T-helper 2 cell treated with Interferon-gamma antibody and Interleukin-4, amounts not matched to agents 5 μg/mL and 100 μg/mL, for 36 hours (primary cell): ENCODE measurements around the gene COQ6.
"Not testable (repeated sequence)": the region's sequence is repeated elsewhere in the genome, so short reads cannot be mapped to it uniquely, and the experiment has no call there.

Experiments
- DNase-seq: peaks from one replicate; pipeline ENCODE4 v3.0.0; 2021; ENCODE audit warnings: low spot score
- H3K27ac Mint-ChIP-seq: one replicate; pipeline ENCODE4 v1.8.0; 2021; ENCODE audit warnings: mild to moderate bottlenecking, mixed read lengths
- H3K27me3 Mint-ChIP-seq: one replicate; pipeline ENCODE4 v1.8.0; 2021; ENCODE audit warnings: low read depth, mixed read lengths
- H3K36me3 Mint-ChIP-seq: one replicate; pipeline ENCODE4 v1.8.0; 2021; ENCODE audit warnings: low read depth, mixed read lengths
- H3K4me1 Mint-ChIP-seq: one replicate; pipeline ENCODE4 v1.8.0; 2021; ENCODE audit warnings: low read depth, mixed read lengths
- H3K4me3 Mint-ChIP-seq: one replicate; pipeline ENCODE4 v1.8.0; 2022; ENCODE audit warnings: mild to moderate bottlenecking, moderate library complexity, mixed read lengths
- H3K9me3 Mint-ChIP-seq: one replicate; pipeline ENCODE4 v1.8.0; 2021; ENCODE audit warnings: mixed read lengths

Gene COQ6

GRCh38 chr14:73949752-73950734, at the start of gene COQ6, which contains the start of gene FAM161B:
TSS of gene COQ6 (plus strand) at chr14:73950302. CDS start at chr14:73950333, 31 bp downstream.
TSS of gene FAM161B (minus strand) at chr14:73950094. CDS start at chr14:73950026, 68 bp downstream.
- Mint-ChIP-seq H3K27me3 (no peaks in the 10 kb centered on the region), H3K27ac (peak within 1 kb of the TSS; percentile 95), H3K4me1 (peaks cover 14% of the 10 kb centered on the region), H3K4me3 (peak within 1 kb of the TSS; percentile 99), H3K36me3 (peaks cover 3% of the 10 kb centered on the region), H3K9me3 (no peaks in the 10 kb centered on the region)
- DNase-seq: peak; percentile 94

GRCh38 chr14:73903028-73903427, 47.1 kb upstream of the COQ6 start:
- H3K4me3 Mint-ChIP-seq: no peak overlapping the region
- no peak overlapping the region for H3K27ac Mint-ChIP-seq
- peaks cover 41% of the 10 kb centered on the region for H3K36me3 Mint-ChIP-seq
- no peak for DNase-seq
- no peaks in the 10 kb centered on the region for H3K27me3 Mint-ChIP-seq
- no peaks in the 10 kb centered on the region for H3K4me1 Mint-ChIP-seq
- no peaks in the 10 kb centered on the region for H3K9me3 Mint-ChIP-seq

- peaks cover 1% of the 10 kb centered on the region for H3K4me1 Mint-ChIP-seq
- H3K27me3 Mint-ChIP-seq: no peaks in the 10 kb centered on the region
- peaks cover 67% of the 10 kb centered on the region for H3K36me3 Mint-ChIP-seq
- H3K27ac Mint-ChIP-seq: no peak overlapping the region
- no peak overlapping the region for H3K4me3 Mint-ChIP-seq
- DNase-seq: no peak
- H3K9me3 Mint-ChIP-seq: peaks cover 4% of the 10 kb centered on the region
Observed at GRCh38 chr14:73909681-73910080, 40.4 kb upstream of the COQ6 start.

- Mint-ChIP-seq H3K4me1 (peaks cover 4% of the 10 kb centered on the region), H3K36me3 (peaks cover 59% of the 10 kb centered on the region), H3K27me3 (no peaks in the 10 kb centered on the region), H3K27ac (no peak overlapping the region), H3K4me3 (no peak overlapping the region), H3K9me3 (peaks cover 4% of the 10 kb centered on the region)
- no peak for DNase-seq
Observed at GRCh38 chr14:73913256-73913655, 36.8 kb upstream of the COQ6 start.

- no peak for DNase-seq
- Mint-ChIP-seq H3K27me3 (no peaks in the 10 kb centered on the region), H3K27ac (no peak overlapping the region), H3K4me3 (no peak overlapping the region), H3K9me3 (peaks cover 4% of the 10 kb centered on the region), H3K4me1 (peaks cover 4% of the 10 kb centered on the region), H3K36me3 (peaks cover 52% of the 10 kb centered on the region)
Observed at GRCh38 chr14:73916324-73916723, 33.8 kb upstream of the COQ6 start.

GRCh38 chr14:73919457-73919856, 30.6 kb upstream of the COQ6 start:
- not testable (repeated sequence) for H3K4me3 Mint-ChIP-seq, DNase-seq, H3K27me3 Mint-ChIP-seq, H3K27ac Mint-ChIP-seq, H3K4me1 Mint-ChIP-seq, H3K9me3 Mint-ChIP-seq
- H3K36me3 Mint-ChIP-seq: peaks cover 45% of the 10 kb centered on the region

- DNase-seq: no peak
- H3K9me3 Mint-ChIP-seq: no peaks in the 10 kb centered on the region
- no peak overlapping the region for H3K4me3 Mint-ChIP-seq
- H3K27me3 Mint-ChIP-seq: no peaks in the 10 kb centered on the region
- no peak overlapping the region for H3K27ac Mint-ChIP-seq
- H3K36me3 Mint-ChIP-seq: peaks cover 57% of the 10 kb centered on the region
- no peaks in the 10 kb centered on the region for H3K4me1 Mint-ChIP-seq
Observed at GRCh38 chr14:73924337-73924736, 25.8 kb upstream of the COQ6 start.

- no peak overlapping the region for H3K27ac Mint-ChIP-seq
- H3K9me3 Mint-ChIP-seq: no peaks in the 10 kb centered on the region
- DNase-seq: no peak
- H3K27me3 Mint-ChIP-seq: no peaks in the 10 kb centered on the region
- no peak overlapping the region for H3K4me3 Mint-ChIP-seq
- H3K4me1 Mint-ChIP-seq: no peaks in the 10 kb centered on the region
- H3K36me3 Mint-ChIP-seq: peaks cover 24% of the 10 kb centered on the region
Observed at GRCh38 chr14:73935666-73936065, 14.4 kb upstream of the COQ6 start.

- no peak for DNase-seq
- Mint-ChIP-seq H3K4me1 (no peaks in the 10 kb centered on the region), H3K27me3 (no peaks in the 10 kb centered on the region), H3K36me3 (peaks cover 17% of the 10 kb centered on the region), H3K9me3 (no peaks in the 10 kb centered on the region), H3K27ac (no peak overlapping the region), H3K4me3 (no peak overlapping the region)
Observed at GRCh38 chr14:73936548-73936947, 13.6 kb upstream of the COQ6 start.

- no peak overlapping the region for H3K27ac Mint-ChIP-seq
- no peaks in the 10 kb centered on the region for H3K27me3 Mint-ChIP-seq
- H3K4me3 Mint-ChIP-seq: no peak overlapping the region
- DNase-seq: no peak
- no peaks in the 10 kb centered on the region for H3K4me1 Mint-ChIP-seq
- peaks cover 13% of the 10 kb centered on the region for H3K36me3 Mint-ChIP-seq
- H3K9me3 Mint-ChIP-seq: no peaks in the 10 kb centered on the region
Observed at GRCh38 chr14:73937012-73937411, 13.1 kb upstream of the COQ6 start.

GRCh38 chr14:73942180-73942579, 7.9 kb upstream of the COQ6 start:
- H3K4me3 Mint-ChIP-seq: no peak overlapping the region
- H3K9me3 Mint-ChIP-seq: no peaks in the 10 kb centered on the region
- H3K4me1 Mint-ChIP-seq: no peaks in the 10 kb centered on the region
- DNase-seq: no peak
- no peaks in the 10 kb centered on the region for H3K27me3 Mint-ChIP-seq
- H3K36me3 Mint-ChIP-seq: no peaks in the 10 kb centered on the region
- no peak overlapping the region for H3K27ac Mint-ChIP-seq

- Mint-ChIP-seq H3K4me3 (no peak overlapping the region), H3K27me3 (no peaks in the 10 kb centered on the region), H3K9me3 (no peaks in the 10 kb centered on the region), H3K36me3 (no peaks in the 10 kb centered on the region), H3K4me1 (no peaks in the 10 kb centered on the region), H3K27ac (no peak overlapping the region)
- no peak for DNase-seq
Observed at GRCh38 chr14:73943083-73943482, 7.0 kb upstream of the COQ6 start.

GRCh38 chr14:73944432-73945158, 5.5 kb upstream of the COQ6 start:
- no peak overlapping the region for H3K4me3 Mint-ChIP-seq
- no peaks in the 10 kb centered on the region for H3K27me3 Mint-ChIP-seq

GRCh38 chr14:73945159-73945670, 4.9 kb upstream of the COQ6 start:
- Mint-ChIP-seq H3K4me3 (no peak overlapping the region), H3K9me3 (no peaks in the 10 kb centered on the region), H3K36me3 (no peaks in the 10 kb centered on the region), H3K27me3 (no peaks in the 10 kb centered on the region), H3K4me1 (peaks cover 4% of the 10 kb centered on the region), H3K27ac (no peak overlapping the region)
- no peak for DNase-seq

More at GRCh38 chr14:73944432-73945158, 5.5 kb upstream of the COQ6 start:
- no peak for DNase-seq
- H3K27ac Mint-ChIP-seq: no peak overlapping the region
- no peaks in the 10 kb centered on the region for H3K36me3 Mint-ChIP-seq
- peaks cover under 1% of the 10 kb centered on the region for H3K4me1 Mint-ChIP-seq
- H3K9me3 Mint-ChIP-seq: no peaks in the 10 kb centered on the region
